Stimulated activated CD4-positive, alpha-beta T cell treated with anti-CD3 and anti-CD28 coated beads, Interleukin-12 subunit alpha, Interleukin-12 subunit beta, amount 100 ng/mL, for 4 hours (primary cell): Measurements from ENCODE around the gene NUP210.

Source experiments
- DNase-seq: peaks from one replicate; pipeline ENCODE4 v3.0.0-alpha.2; 2020

NUP210 gene

DNA sequence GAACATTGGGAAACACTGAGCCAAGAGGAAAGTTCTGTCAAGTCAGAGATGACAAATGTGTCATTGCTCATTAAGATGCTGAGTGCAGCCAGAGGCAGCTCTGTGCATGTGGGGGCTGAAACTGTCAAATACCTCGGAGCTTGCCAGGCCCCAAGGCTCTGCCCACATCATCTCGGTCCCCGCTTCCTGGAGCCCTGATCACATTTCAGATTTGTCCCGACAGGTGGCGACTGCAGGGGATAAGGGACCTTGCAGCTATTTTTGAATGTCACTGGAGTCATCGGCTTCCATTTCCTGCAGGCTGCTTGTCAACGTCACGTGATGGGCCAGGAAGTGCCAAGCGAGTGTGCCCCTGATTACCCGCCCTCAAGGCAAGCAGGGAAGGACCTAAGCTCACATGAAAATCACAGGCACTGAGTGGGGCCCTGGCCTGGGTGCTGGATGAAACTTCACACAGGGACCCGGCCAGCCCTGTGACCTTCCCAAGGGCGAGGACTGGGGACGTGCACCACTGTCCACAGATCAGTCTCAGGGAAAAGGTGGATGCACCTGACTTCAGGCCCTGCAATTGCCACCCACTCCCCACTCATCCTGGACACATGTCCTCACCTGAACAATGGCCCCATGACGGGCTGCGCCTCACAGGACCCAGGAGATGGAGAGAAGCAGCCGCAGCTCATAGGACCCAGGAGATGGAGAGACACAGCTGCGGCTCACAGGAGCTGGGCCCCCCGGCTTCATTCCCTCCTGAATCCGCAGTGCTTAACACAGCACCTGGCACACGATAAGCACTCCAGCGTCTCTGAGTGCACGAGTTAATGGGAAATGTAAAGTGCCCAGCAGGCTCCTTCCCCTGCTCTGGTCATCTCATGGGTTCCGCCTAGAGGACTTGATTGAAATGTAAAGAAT, 73.4 kb downstream of the NUP210 start:
- peak; percentile 56 for DNase-seq

DNA sequence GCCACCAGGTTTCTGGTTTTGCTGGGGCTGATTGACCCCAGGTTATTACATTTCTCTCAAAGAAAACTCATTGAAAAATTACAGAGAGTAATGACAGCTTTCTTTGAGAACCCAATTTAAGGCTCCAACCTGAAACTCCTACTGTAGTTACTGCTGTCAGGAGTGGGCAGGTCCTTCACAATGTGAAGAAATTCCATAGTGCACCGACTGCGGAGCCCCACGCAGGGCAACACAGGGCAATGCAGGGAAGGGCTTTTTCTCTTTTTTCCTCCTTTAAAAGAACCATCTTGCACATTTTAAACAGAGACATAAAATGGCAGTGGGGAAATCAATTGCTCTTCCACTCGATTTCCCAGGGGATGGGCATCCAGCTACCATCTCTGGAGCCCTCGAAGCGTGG, 74.3 kb downstream of the NUP210 start:
- DNase-seq, result no peak

DNA sequence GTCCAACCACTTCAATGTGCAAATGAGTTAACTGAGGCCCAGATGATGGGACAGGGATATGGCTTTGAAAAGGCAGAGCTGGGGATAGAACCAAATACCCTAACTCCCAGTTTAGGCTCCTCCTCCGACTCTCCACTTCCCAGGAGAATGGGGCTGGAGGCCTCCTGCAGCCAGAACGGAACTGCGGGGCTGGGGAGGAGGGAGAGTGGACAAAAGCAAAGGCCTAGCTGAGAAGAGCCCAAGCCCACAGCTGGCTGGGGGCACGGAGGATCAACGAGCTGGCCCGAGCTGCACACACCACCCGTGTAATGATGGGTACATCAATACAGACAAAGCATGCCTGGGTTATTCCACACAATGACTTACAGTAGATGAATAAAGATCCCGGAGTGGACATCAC, 74.8 kb downstream of the NUP210 start:
- no peak for DNase-seq

DNA sequence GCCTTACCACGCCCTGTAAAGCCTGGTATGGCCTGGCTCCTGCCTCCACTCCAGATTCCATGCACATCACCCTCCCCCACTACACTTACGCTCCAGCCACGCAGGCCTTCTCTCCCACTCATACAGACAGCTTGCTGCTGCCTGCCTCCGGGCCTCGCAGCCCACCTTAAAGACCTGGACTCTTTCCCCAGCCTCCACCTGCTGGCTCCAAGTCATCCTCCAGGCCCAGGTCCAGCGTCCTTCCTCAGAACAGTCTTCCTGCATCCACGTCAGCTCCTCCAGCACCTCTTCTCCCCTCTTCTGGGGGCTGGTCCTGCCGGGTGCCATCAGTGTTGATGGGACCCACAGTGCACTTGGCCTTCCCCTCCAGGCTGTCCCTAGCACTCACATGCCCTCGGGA, 75.5 kb downstream of the NUP210 start:
- DNase-seq, result no peak

DNA sequence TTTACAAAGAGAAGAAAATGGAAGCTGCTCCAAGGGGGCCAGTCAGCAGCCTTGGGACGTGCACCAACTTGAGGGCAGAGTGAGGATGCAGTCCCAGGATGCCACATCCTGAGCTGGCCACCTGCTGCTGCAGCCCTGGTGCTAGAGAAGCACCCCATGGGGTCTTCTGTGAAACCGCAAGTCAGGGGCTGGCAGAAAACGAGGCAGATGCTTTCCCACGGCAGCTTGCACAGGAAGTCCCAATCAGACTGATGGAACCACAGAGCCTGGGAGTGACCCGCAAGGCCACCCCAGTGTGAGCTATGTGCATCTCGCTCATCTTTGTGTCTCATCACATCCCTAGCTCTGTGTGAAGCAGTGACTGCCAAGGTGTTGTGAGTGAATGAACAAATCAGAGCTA, 76.5 kb downstream of the NUP210 start:
- DNase-seq, result no peak

DNA sequence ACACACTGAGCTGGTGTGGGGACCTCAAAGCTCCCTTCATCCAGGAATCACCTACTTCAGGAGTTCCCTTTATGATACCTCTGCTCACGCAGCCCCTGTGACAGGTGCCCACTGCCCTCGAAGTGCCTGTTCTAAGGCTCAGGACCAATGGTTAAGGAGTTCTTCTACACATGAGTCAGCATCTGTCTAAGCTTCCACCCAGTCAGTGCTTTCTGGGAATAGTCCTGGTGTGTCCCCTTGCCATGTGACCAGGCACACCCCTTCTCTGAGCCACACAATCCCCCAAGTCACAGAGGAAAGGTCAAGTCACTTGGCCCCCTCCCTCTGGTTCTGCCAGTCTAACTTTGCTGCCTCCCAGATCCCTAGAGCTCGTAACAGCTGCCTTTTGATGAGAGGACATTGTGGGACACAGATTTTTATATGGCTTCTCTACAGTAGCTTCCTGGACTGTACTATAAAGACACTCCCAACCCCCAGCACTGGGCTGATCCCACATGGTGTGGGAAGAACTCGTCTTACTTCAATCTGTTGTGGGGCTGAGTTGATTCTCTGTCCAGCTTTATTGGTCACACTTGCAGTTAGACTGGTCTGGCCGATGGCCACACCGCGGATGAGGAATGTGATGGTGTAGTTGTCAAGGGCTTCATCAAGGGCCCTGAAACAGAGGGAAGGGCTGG, 78.8 kb downstream of the NUP210 start:
- no peak for DNase-seq

DNA sequence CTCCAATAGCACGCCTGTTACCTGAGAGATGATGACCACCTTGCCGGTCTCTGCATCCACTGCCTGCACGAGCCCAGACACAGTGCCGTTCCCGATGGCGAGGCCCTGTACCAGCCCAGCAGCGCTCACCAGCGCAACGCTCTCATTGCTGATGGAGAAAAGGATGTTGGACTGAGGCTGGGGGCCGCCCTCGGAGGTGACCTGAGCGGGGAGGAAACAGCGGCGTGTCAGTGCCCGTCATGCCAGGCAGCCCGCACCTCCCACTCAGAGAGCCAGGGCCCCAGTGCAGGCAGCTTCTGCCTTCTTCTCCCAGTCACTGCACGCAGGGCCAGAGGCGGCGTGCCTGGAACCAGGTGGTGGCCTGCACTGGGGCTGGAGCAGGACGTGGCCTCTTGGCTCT, 80.3 kb downstream of the NUP210 start:
- no peak for DNase-seq

DNA sequence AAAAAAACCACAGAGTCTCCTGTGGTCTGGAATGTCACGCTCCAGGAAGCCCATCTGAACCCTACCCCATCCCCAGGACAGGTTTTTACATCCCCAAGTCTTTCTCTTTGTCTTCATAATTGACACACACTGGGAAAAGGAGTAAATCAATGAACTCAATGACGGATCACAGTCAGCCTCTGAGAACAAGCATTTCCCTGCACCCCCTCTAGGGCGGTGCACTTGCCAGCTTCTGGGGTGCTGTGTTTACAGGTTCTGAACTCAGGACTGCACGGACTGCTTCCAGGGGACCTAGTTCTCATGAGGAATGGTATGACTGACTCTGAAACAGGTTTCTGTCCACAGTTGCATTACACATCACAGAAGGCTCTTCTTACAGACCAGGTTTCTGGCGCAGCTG, 81.1 kb downstream of the NUP210 start:
- DNase-seq, result no peak

DNA sequence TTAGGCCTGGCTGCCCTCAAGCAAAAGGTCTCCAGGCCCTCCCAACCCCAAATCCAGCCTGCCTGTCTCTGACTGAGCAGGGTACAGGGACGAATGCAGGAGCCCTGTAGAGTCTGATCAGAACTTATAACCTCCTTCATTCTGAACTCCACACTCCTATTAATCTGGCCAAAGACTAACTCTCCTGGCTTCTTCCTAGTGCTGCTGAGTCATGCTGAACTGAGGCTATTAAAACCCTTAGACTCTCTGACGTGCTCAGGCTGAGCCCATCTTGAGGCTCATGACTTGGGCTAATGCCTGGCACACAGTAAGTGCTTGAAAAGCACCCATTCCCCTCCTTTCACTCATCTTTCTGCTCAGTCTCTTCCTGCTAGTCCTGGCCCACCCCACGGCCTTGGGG, 81.9 kb downstream of the NUP210 start:
- DNase-seq, result no peak

DNA sequence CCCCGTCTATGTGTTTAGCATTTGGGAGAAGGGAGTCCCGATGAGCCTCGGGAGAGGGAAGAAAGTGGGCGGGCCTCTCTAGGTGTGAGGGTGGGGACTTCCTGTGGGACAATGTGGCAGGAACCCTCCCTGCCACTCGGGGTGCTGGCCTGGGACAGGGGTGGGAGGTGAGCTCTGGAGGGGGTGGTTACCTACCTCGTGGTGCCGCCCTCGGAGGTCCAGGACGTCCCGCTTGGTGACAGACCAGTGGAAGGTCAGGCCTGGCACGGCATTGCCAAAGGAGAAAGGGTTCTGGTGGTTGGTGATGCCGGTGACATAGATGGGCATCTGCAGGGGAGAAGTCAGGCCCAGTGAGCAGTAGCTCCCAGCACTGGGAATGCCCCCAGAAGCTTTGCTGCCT, 83.5 kb downstream of the NUP210 start:
- no peak for DNase-seq

DNA sequence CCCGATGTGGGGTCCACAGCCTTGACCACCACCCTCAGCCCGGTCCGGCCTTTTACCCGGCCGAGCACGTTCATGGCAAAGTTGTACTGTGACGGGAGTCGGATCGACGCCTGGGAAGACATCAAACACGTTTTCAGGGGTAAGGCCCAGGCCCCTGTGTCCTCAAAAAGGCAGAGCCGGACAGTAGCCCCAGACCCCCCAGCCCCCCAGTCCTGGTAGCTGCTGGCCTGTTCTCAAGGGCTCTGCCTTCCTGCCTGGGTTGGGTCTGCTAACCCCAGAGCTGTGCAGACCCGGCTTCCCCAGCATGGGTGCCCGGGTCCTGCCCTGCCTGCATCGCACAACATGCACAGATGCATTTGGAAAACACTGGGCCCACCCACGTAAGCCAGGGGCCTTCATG, 84.6 kb downstream of the NUP210 start:
- DNase-seq, result no peak

DNA sequence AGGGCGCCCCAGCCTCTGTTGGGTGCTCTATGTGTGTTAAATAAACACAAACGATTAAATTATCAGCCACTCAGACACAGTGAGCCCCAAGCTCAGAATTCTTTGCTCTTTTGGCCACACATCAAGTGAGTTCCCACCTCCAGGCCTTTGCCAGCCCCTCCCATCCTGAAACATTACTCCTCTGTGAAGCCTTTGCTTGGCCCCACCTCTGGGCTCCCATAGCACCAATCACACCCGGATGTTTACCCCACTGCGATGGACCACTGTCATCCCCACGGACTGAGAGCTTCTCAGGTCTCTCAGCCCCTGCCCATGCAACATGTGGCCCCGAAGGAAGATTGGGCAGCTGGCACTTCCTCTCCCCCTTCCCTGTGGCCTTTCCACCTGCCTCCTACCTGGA, 85.1 kb downstream of the NUP210 start:
- no peak for DNase-seq

DNA sequence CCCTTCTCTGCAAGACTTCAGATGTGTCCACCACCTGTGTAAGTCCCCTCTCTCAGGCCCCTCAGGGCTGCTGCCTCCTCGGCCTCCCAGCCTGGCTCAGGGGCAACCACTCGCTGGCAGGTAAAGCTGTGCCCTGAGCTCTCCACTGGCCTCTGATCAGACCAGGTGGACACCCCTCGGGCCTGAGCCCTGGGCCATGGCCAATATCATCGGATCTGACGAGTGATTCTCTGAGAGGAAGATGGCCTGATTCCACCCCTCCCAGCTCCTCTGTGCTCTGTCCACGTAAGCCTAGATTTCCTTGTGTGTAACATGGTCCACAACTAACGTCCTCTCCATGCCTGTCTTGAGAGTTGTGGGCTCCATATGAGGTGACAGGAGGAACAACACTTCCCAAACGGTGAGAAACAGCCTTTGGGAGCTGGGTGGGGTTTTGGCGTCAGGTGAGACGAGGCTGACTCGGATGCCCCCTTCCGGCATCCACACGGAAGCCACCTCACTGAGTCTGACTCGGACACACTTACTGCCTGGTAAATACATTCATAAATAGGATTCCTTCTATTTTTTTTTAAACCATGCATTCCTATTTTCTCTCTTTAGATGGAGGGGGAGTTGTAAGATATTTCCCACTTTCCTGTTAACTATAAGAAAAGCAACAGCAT, 86.8 kb downstream of the NUP210 start:
- DNase-seq, result no peak

DNA sequence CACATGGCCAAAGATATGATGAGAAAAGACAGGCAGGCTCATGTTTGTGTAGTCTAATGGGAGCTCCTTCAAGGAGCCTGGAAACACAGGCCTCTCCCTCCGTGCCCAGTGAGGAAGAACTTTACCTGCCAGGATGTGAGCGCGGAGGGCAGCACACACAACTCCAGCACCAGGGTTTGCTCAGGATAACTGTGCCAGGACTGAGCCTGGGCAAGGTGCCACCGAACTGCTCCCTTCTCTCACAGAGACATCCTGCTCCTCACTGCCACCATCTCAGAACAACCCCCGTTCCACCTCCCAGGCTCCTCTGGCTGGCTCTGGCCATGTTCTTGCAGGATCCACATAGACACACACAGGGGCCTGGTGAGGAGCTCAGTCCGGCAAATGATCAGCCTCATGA, 87.4 kb downstream of the NUP210 start:
- no peak for DNase-seq

DNA sequence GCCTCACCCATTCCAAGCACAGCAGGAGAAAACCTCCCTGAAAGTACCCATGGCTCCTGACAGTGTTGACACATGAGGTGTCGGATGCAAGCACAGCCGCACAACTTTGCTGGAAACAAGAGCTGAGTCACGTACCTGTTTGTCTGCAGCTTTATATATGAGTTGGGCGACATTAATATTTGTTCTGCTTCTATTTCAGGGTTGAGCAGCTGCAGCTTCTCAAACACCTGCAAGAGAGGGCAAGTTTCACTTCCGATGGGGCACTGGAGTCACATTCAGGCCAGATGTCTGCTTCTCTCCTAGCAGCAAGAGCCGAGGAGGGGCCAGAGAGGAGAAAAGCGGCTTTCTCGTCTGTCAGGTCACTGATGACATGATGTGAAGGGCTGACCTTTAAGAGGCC, 88.0 kb downstream of the NUP210 start:
- DNase-seq, result no peak

DNA sequence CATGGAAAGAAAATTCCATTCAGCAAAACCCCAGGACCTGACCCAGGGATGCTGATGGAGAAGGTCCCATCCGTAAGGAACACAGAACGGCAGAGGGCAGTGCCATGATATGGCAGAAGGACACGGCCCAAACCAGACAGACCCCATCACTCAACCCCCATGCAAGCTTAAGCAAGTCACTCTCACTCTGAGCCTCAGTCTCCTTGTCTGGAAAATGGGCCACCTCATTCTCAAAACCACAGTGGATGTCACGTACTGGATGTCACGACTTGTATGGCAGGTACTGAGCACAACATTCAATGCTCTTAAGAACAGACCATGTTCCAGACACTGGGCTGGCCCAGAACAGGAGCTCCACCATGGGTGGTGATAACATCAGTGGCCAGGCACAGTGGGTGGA, 90.4 kb downstream of the NUP210 start:
- no peak for DNase-seq

DNA sequence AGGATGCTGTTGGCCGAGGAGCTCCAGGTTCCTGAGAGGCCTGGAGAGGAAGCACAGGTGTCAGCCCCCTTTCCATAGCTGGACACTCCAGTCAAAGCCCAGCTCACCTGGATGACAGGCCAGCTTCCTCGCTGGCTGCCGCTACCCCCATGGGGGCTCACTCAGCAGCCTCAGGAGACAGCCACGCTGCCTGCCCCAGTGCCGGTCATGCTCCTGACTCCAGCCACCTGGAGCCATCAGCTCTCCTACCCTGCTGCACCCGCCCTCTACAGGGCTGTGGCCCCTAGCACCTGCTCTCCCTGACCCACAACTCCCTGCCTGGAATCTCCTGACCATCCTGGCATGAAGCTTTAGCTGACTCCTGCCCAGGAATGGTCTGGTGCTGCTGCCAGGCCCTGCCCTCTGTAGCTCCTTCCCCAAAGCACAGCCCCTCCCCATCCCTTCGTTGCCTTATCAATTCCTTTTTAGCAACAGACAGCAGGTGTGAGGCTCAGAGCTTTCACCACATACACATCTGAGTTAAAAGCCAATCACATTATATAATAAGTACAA, 94.2 kb downstream of the NUP210 start:
- DNase-seq, result no peak

DNA sequence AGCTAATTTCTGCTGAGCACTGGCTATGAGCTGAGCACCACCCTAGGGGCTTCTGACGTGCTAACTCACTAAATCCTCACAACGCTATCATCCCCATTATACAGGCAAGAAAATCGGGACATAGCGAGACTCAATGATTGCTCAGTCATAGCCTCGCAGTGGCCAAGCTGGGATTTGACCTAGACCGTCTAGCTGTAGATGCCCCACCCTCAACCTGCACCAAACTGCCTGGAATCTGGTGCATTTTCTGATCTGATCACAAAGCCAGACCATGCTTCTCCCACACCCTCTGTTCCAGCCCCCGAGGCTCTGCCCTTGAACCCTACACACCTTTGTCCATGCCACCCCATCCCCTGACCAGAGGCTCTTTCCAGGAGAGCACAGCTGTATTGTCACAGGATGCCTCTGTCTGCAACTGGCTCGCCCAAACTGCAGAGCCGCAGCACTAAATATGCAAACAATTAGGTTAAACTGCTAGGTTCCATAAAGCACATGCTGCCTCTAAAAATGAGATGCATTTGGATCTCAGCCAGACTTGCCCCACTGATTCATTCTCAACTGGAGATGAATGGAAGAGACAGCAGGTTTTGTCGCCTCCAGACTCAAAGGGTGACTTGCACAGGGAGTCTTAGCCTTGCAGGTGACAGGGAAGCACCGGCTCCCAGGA, 95.2 kb downstream of the NUP210 start:
- DNase-seq, result no peak

DNA sequence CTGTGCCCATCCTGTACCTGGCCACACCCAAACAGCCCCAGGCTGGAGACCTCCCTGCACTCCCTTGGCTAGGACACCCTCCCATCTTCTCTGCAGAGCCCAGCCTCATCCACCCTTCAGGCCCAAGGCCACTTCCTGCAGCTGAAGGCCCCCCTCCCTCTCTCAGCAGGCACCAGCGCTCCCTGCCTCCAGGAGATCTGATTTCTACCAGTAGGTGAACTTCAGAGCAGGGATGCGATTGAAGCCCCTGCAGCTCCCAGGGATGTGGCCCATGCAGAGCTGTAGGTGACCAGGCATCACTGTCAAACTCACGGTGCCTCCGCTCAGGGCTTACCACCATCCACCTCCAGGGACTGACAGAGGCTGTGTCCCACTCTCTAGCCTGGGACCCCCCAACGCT, 96.3 kb downstream of the NUP210 start:
- no peak for DNase-seq

DNA sequence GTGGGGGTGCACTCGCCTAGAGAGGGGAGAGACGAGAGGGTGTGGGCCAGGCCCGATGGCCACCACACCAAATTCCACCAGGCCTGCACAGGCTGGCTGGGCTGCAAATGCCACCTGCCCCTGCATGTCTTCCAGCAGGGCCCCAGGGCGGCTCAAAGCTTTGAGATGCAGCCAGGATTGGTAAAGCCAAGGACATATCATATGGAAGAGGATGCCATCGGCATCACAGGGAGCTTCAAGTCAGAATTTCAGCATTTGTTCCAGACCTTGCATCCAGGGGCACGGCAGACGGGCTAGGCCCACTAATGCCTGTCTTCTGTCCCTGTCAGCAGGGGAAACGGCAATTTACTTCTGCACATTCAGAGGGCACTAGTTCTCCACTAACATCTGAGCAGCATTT, 97.8 kb downstream of the NUP210 start:
- DNase-seq, result no peak

DNA sequence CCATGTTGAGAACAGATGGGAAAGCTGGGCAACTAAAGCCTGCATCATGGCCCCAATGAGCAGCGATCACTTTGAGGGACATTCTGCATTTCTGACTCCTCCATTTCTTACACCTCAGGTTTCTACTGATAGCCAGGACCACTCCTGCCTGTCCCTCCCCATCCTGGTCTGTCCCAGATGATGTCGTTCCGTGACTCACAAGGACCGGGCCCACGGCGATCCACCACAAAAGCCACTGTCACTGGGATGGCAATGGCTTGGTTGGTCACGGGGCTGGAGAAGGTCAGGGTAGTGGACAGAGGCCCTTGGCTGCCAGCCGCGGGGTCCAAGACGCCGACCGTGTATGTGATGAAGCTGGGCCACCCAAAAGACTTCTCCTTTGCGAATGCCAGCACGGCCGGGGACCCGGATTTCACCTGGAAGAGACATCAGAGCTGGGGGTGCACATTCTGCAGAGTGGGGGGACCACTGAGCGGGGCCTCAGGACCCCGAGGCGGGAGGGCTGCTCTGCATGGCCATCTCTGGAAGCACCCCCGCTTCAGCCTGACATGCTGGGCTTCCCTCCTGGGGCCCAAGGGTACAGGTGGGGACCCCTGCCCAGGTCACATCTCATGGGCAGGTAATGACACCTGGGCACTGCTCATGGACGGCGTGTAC, 100.4 kb downstream of the NUP210 start:
- DNase-seq, result no peak

DNA sequence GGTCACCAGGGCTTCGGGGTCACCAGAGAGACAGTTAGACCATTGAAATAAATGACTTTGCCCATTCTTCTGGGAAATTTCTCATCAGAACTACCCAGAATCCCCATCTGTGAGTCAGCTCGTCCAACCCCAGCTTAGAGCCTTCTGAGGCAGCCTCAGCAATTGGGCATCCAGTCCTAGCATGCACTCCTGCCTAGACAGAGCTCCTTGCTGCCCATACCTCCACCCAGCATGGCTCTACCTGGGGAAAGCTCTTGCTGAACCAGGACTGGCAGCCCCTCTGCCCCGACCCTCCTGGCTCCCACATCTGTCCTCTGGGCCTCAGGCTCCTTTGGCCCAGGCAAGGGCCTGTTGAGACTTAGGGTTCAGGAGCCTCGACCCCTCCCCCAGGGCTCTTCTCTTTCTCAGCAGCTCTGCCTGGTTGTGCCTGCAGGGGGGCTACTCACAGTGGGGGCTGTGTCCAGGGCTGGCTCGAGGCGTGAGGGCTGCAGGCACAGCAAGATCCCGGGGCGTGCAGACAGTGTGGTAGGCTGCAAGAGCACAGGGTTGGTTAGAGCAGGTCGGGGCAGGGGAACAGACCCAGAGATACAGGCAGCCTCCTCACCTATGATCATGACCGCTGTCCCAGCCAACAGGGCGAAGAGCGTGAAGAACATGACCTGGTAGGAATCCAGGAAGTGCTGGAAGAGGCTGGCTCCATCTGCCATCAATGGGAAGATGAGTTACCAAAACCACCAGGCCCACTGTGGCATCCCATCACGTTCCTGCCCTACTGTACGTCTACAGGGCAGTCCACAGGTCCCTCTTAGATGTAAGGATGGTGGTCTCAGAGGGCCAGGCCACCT, 101.3 kb downstream of the NUP210 start:
- no peak for DNase-seq
